HG03066 (cell line): ENCODE measurements around the gene ASB10.

ENCODE experiments used
- ATAC-seq: cut with Tn5 transposase; IDR thresholded peaks from one replicate; pipeline ENCODE4 v1.9.1; 2021; ENCODE audit warnings: low read depth; ENCODE audit not compliant: unreplicated experiment

Gene ASB10

GRCh38 chr7:151167197-151167961, 19.7 kb downstream of the ASB10 start, which contains the start of gene GBX1:
TSS of gene GBX1 (minus strand) at chr7:151167694. CDS start at chr7:151167548, 146 bp downstream.
- ATAC-seq: no peak

DNA sequence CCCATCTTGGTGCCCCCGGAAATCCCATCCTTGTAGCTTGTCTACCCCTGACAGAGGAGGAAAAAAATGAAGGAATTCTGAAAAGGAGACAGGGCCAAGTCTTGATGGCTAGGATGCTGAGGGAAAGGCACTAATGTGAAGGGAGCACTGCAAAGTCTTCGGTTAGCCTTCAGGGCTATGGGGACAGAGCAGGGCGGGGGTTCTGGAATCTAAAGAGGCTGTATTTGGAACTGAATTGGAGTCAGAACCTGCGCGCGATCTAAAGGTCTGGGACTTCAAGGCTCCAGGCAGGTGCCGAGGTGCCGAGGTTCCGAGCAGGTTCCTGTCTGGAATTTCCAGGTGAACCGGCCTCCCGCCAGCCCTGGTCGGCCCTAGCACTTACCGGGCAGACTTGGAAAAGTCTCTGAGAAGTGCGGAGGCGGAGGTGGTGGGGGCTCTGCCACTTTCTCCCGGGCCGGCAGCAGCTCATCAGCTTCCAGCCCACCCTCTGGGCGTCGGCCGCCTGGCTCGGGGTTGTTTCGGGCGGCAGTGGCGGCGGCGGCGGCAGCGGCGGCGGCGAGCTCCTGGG, 20.3 kb downstream of the ASB10 start:
- ATAC-seq: no peak

- ATAC-seq: no peak
These were observed 25.3 kb downstream of the ASB10 start for GRCh38 chr7:151161757-151162156.

DNA sequence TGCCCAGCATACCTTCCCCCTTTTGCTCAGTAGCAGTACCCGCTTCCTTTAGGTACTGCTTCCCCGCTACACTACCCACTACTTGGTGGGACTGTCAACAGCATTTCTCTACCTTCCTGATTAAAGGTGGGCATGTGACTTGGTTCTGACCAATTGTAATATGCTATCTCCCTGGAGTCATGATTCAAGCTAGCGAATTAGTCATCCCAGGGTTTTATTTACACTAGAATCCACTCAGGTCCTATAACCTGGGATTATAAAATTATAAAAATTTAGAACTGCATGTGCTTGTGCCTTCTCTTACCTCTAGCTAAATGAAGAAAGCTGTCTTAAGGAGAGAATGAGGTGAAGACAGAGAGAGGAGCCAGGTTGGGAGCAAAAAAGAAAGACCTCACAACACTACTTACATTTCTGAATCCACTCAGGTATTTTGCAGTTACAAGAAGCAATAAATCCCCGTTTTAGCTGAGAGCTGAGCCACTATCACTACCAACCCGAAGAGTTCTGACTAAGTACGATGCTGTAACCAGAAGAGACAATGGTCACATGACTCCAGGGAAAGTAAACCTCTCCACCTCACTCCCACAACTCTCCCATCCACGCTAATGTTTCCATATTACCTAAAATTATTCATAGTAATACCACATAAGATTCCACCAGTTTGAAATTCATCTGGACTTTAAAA, 29.3 kb downstream of the ASB10 start:
- ATAC-seq: no peak

DNA sequence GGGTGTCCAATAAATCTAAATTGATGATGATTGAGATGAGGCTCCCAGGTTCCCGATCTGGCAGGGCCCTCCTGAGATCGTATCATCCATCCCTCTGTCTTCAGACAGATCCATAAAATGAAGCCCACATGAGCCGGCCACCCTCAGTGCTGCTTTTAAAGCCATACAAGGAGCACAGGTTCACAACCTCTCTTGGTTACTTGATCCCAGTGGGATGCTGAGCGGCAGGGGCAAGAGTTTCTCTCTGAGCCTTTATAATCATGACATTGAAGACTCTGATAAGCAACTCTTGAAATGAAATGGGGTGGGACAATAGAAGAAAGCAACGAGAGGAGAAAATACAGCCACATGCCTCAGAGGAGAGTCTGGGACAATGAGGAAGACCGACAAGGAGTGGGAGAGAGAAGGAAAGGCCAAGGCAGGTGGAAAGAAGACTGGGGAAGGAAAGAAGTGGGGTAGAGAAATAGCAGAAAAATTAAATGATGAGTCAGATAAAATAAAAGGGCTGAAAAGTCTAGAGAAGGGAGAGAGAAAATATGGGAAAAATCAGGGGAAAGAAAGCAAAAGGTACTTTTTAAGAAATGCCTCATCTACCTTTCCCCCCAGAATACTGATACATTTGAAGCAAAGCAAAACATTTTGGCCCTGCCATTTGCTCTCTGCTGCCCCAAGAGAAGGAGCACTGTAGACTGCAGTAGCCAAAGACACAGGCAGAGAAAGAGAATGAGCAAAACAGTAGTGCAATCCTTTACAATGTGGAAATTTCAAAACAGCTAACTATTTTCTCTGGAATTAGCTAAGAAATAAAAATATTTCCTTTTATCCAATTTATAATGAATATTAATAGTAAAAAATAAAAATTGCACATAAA, 34.2 kb downstream of the ASB10 start:
- no peak for ATAC-seq

GRCh38 chr7:151150388-151150787, 36.7 kb downstream of the ASB10 start:
- no peak for ATAC-seq

DNA sequence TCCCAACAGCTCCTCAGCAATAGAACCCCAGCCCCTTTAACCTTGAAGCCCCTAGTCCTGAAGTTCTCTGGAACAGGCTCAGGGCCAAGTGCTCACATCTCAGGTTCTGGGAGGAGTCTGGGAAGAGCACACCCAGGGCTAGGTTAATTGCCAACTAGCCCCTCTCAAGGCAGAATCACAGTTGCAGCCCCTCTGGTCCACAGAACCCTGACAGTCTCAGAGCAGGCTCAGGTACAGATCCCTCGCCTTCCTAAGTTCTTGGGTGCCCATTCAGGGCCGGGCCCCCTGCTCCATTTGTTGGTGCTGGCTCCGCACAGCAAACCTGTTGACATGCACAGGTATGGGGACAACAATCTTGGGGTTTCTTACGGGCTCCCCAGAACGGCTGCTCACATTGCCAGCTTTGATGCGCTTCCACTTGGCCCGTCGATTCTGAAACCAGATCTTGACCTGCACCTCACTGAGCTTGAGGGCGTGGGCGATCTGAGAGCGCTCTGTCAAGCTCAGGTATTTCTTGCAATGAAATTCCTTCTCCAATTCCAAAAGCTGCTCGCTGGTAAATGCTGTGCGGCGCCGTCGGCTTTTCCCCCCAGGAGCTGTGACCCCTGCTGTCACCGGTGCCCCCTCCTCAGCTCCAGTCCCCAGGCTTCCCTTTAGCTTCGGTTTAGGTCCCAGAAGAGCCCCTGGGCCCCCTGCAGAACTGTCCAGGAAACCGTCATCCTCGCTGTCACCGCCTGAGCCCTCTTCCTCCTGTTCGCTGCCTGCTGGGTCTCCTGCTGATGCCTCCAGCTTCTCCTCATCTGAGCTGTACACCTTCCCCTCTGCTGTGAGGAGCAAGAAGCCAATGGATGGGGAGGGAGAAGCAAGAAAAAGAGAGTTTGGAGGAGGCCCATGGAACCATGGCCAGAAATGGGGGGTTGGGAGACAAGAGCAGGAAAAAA, 38.5 kb downstream of the ASB10 start:
- no peak for ATAC-seq

- ATAC-seq: no peak
These were observed 40.3 kb downstream of the ASB10 start for GRCh38 chr7:151146761-151147160.

GRCh38 chr7:151144387-151144786, 42.7 kb downstream of the ASB10 start:
- no peak for ATAC-seq

DNA sequence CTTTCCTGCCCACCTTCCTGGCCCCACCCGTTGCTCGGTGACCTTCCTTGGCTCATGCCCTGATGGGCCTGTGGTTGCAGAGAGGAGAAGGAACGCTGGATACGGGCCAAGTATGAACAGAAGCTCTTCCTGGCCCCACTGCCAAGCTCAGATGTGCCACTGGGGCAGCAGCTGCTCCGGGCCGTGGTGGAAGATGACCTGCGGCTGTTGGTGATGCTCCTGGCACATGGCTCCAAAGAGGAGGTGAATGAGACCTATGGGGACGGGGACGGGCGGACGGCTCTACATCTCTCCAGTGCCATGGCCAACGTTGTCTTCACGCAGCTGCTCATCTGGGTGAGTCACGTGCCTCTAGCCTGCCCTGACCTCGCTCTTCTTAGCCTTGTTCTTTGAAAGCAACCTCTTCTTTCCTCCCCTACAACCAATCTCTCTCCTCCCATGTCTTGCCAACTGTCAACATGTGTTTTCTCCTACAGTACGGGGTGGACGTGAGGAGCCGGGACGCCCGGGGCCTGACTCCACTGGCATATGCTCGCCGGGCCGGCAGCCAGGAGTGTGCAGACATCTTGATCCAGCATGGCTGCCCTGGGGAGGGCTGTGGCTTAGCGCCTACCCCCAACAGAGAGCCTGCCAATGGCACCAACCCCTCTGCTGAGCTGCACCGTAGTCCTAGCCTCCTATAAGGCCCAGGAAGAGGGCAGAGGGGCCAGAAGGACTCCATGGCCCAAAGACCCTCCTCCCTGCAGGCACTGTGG, 43.6 kb downstream of the ASB10 start:
- ATAC-seq: no peak

DNA sequence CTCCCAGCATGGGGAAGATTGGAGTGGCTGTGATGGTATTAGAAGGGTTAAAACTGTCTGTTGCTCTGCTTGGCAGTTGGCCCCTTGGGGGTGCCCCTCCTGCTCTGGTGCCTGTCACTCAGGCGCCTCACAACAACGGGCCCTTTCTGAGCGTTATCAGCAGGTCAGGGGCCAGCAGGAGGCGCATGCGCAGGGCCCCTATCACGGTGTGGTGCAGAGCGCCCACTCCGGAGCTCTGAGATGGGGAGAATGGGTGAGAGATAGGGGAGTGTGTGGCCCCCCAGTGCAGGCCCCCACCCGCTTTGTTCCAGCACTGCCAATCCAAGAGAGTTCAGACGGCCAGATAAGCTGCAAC, 44.4 kb downstream of the ASB10 start:
- no peak for ATAC-seq

DNA sequence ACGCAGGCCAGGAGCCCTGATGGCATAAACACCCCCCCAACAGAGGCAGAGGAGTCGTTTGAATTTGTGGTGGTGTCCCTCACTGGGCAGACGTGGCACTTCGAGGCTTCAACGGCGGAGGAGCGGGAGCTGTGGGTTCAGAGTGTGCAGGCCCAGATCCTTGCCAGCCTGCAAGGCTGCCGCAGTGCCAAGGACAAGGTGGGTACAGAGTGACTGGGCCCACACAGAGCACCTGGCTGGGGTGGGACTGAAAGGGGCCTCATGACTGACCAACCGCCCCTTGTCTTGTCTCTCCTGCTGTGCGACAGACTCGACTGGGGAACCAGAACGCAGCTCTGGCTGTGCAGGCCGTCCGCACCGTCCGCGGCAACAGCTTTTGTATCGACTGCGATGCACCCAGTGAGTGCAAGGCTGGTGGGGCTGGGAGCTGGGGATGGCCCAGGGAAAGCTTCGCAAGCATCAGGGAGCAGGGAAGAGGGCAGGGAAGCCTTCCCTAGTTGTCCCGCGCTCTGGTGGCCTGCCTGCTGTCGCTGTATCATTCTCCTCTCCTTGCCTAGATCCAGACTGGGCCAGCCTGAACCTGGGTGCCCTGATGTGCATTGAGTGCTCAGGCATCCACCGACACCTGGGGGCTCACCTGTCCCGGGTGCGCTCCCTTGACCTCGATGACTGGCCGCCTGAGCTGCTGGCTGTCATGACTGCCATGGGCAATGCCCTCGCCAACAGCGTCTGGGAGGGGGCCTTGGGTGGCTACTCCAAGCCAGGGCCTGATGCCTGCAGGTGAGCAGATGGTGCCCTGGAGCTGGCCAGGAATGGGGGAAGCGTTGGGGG, 45.0 kb downstream of the ASB10 start:
- ATAC-seq: no peak

DNA sequence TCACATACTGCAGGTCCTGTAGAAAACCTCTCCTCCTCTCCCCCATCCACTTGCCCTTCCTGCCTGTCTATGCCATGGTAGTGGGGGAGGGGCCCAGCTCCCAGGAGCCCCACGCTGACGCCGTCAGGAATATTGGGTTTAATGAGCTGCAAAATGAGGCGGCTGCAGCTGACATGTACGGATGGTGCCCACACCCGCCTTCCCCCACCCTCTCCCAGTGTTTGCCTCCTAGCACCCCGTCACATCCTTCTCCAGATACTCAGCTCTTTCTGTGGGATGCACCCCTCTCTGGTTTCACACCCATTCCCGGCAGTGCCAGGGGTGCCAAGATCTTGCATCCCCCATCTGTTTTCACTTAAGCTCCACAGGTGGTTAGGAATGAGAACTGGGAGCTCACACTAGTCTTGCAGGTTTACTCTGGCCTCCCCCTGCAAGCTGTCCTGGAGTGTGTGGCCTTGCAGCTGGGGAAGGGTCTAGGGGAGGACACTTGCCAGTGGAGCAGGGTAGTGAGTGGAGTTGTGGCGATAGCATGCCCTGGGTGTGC, 45.7 kb downstream of the ASB10 start:
- no peak for ATAC-seq

DNA sequence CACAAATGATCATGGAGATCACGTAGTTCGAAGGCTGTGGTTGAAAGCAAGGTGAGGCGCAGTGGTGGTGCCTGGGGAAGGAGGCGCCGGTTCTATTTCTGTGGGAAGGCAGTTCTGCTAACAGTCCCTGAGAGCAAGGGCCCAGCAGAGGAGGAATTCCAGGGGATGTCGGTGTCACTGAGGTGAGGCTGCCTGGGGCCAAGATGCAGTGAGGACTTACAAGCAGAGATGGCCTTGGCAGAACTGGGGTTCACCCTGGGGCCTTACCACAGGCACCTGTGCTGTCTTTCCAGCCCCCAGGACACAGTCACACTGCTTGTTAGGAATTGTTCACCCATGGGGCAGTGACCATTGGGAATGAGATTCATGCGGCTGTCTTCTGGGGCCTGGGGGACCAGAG, 46.2 kb downstream of the ASB10 start:
- ATAC-seq: no peak

DNA sequence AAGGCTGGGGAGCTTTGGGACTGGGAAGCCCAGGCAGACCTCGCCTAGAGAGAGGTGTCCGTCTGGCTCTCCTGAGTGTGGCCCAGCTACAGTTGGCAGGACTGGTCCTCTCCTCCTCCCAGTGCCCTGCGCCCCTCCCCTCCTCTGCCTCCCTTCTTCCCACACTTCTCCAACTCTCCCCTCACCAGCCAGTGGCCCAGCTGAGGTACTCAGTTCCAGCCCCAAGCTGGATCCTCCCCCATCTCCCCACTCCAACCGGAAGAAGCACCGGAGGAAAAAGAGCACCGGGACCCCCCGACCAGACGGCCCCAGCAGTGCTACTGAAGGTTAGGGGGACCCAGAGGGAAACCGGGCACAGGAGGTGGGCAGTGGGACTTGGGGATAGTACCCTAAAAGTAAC, 47.3 kb downstream of the ASB10 start:
- ATAC-seq: no peak

- no peak for ATAC-seq
These were observed 47.8 kb downstream of the ASB10 start for GRCh38 chr7:151139071-151139790.

GRCh38 chr7:151138153-151138851, 48.7 kb downstream of the ASB10 start:
- no peak for ATAC-seq
